Measurements from ENCODE around the gene ANKRD40.

GRCh38 chr17:50667259-50668024 lies 40.3 kb downstream of the ANKRD40 start:
- TF ChIP-seq GATA2 (IDR thresholded peaks at IDR 0.05; ENCODE audit: low read depth, low read length) (no peak), GATA3 (IDR thresholded peaks at IDR 0.05; ENCODE audit: low read depth, low read length) (no peak)
